Measurements from ENCODE around the gene SPAG8. TPM values are rescaled to one million over a fixed set of nuclear protein-coding genes. Genes with fewer than 3 reads are reported as not detected.

The SPAG8 gene
- total RNA-seq, 1 experiment from 2014 or later = 0.50 TPM

DNA sequence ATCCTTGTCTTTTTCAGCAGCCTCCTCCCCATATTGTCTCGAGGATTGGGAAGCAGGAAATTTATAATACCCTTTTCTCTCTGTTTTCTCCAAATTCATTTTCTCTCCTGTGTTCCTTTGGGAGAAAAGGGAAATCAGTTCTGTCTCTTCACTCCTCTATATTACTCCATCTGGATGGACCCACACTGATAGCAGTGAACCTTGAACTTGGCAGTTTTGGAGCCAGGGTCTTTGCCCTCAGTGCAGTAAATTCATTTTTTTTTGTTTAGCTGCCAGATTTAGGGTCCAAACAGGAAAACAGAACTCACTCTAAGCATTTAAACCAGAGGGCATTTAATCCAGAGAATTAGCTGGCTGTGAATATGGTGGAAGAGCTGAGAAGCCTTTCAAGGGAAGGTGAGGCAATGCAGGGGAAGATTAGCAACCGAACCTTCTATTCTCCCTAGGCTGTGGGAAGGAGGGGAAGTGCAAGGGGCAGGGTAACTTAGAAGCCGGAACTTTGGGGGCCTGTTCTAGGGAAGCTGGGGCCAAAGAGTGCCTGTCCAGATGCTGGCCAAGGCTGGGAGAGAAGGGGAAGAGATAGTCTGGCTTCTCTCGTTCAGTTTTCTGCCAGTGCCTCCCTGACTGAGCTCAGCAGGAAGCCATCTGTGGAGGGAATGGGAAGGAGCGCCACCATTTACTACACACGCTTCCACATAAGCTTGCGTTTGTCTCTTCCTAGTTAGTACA is 37.0 kb downstream of the SPAG8 start:
- Histone ChIP-seq H2BK120ac (ENCODE audit: low read depth, low read length, poor library complexity, severe bottlenecking) (no peak overlapping the region), H3K9ac (ENCODE audit: extremely low read depth, insufficient read length, low read length) (peak overlapping the region; percentile 37), H3K56ac (ENCODE audit: insufficient read length, low read depth, low read length) (no peak overlapping the region), H3K4me1 (ENCODE audit: insufficient read depth, low read length) (peaks cover 4% of the 10 kb centered on the region; the same call in 1 of the 2 replicates), H3K23me2 (ENCODE audit: insufficient read length, low read depth, low read length, poor library complexity, severe bottlenecking) (no peaks in the 10 kb centered on the region), H3K4me2 (ENCODE audit: insufficient read depth, insufficient read length, low read length) (peak overlapping the region; percentile 30), H2BK15ac (ENCODE audit: low read depth, low read length) (no peak overlapping the region; the same call in 1 of the 2 replicates), H3K18ac (ENCODE audit: insufficient read length, low read depth, low read length) (no peak overlapping the region), H3K27ac (ENCODE audit: insufficient read length, low read depth, low read length) (peak overlapping the region; percentile 57), H2BK5ac (ENCODE audit: insufficient read length, low read length) (no peak overlapping the region), H3K14ac (ENCODE audit: insufficient read depth, low read length) (no peak overlapping the region; the same call in 1 of the 2 replicates), H2BK12ac (ENCODE audit: insufficient read length, low read depth, low read length) (no peak overlapping the region), H4K20me1 (ENCODE audit: control insufficient read depth, insufficient read depth, insufficient read length) (no peaks in the 10 kb centered on the region), H2AK5ac (ENCODE audit: insufficient read length, low read length) (no peak overlapping the region), H2AFZ (ENCODE audit: low read length) (no peak overlapping the region), H4K5ac (ENCODE audit: insufficient read length, low read depth, low read length) (no peak overlapping the region), H3K4ac (ENCODE audit: low read depth, low read length) (no peak overlapping the region), H3K79me1 (ENCODE audit: insufficient read depth, low read depth, low read length, poor library complexity, severe bottlenecking) (no peaks in the 10 kb centered on the region), H3T11ph (ENCODE audit: low read length) (no peak overlapping the region), H3K9me3 (ENCODE audit: control insufficient read depth, low read depth, low read length) (no peaks in the 10 kb centered on the region), H4K91ac (ENCODE audit: insufficient read length, low read depth, low read length) (no peak overlapping the region), H3K23ac (ENCODE audit: insufficient read length, low read depth, low read length) (no peak overlapping the region), H2BK20ac (ENCODE audit: low read depth, low read length, poor library complexity, severe bottlenecking) (no peak overlapping the region), H4K8ac (replicated peaks; ENCODE audit: insufficient read length, low read depth, low read length) (no peak overlapping the region), H3K79me2 (ENCODE audit: insufficient read depth, low read length) (no peaks in the 10 kb centered on the region), H3K27me3 (ENCODE audit: insufficient read depth, low read length) (no peaks in the 10 kb centered on the region)
- Mint-ChIP-seq H3K4me3 (no peak overlapping the region; a peak in 1 of 5 replicates), H3K27me3 (ENCODE audit: low read depth) (no peaks in the 10 kb centered on the region), H3K9me3 (no peaks in the 10 kb centered on the region), H3K4me1 (peaks cover 15 to 19% of the 10 kb centered on the region in 2 experiments), H3K36me3 (ENCODE audit: insufficient read depth in 1 of 3, low read depth in 3 of 3) (peaks cover 0 to under 1% (median 0%) of the 10 kb centered on the region in 3 experiments; a peak in 2 of 7 replicates), H3K27ac (peak overlapping the region in 2 of 3 experiments; percentile 41 to 70; a peak in 5 of 7 replicates)
- no peak for DNase-seq
- TF ChIP-seq, protein P1, sequence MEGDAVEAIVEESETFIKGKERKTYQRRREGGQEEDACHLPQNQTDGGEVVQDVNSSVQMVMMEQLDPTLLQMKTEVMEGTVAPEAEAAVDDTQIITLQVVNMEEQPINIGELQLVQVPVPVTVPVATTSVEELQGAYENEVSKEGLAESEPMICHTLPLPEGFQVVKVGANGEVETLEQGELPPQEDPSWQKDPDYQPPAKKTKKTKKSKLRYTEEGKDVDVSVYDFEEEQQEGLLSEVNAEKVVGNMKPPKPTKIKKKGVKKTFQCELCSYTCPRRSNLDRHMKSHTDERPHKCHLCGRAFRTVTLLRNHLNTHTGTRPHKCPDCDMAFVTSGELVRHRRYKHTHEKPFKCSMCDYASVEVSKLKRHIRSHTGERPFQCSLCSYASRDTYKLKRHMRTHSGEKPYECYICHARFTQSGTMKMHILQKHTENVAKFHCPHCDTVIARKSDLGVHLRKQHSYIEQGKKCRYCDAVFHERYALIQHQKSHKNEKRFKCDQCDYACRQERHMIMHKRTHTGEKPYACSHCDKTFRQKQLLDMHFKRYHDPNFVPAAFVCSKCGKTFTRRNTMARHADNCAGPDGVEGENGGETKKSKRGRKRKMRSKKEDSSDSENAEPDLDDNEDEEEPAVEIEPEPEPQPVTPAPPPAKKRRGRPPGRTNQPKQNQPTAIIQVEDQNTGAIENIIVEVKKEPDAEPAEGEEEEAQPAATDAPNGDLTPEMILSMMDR (conservative IDR thresholded peaks at IDR 0.05) = no peak
- no CpG with 5 or more reads among the region's 7 CpGs for WGBS (ENCODE audit: extremely low coverage, insufficient read length, low lambda C conversion rate)

Measured in H9 (cell line).